ENCODE results near the gene GALNT13. TPM values are rescaled to one million over a fixed set of nuclear protein-coding genes. Genes with fewer than 3 reads are reported as not detected.

GALNT13 gene
- total and polyA plus RNA-seq, 2 of the 13 experiments (the other 11 are each of a cell fraction or from before 2014, with no cell fraction given): 1.3 to 5.0 TPM

- TF ChIP-seq DRAP1 (CRISPR knock-in tag; IDR thresholded peaks at IDR 0.05): peak; percentile 86
- TF ChIP-seq CENPT (CRISPR knock-in tag; IDR thresholded peaks at IDR 0.05; ENCODE audit: low read depth): no peak
- no peak for TF ChIP-seq ZNF563 (CRISPR knock-in tag; IDR thresholded peaks at IDR 0.05)
- no peak for TF ChIP-seq HOXA7 (CRISPR knock-in tag; IDR thresholded peaks at IDR 0.05)
- TF ChIP-seq ZNF761 (CRISPR knock-in tag; conservative IDR thresholded peaks at IDR 0.05): peak; percentile 76
- TF ChIP-seq ZBTB42 (CRISPR knock-in tag; IDR thresholded peaks at IDR 0.05): no peak
- peak; percentile 55; the same call in 1 of the 2 replicates for TF ChIP-seq PHF21A (CRISPR knock-in tag; IDR thresholded peaks at IDR 0.05)
- TF ChIP-seq RFXANK (CRISPR knock-in tag; IDR thresholded peaks at IDR 0.05): no peak
- no peak for TF ChIP-seq ZNF276 (CRISPR knock-in tag; IDR thresholded peaks at IDR 0.05; ENCODE audit: low read depth)
- peak; percentile 85 for TF ChIP-seq RARA (CRISPR knock-in tag; IDR thresholded peaks at IDR 0.05)
- TF ChIP-seq ZNF646 (CRISPR knock-in tag; IDR thresholded peaks at IDR 0.05): no peak
- no peak for TF ChIP-seq BATF2 (CRISPR knock-in tag; IDR thresholded peaks at IDR 0.05)
- no peak for TF ChIP-seq HOXA9 (CRISPR knock-in tag; IDR thresholded peaks at IDR 0.05; ENCODE audit: borderline replicate concordance)
- no peak for TF ChIP-seq AGO1 (IDR thresholded peaks at IDR 0.05; ENCODE audit: low read depth, low read length, poor library complexity, severe bottlenecking)
- no peak for TF ChIP-seq ZNF501 (CRISPR knock-in tag; IDR thresholded peaks at IDR 0.05)
- no peak for TF ChIP-seq AFF4 (CRISPR knock-in tag; IDR thresholded peaks at IDR 0.05)
Measured at GRCh38 chr2:154449951-154450658, 578.4 kb downstream of the GALNT13 start (continued).
